WERI-Rb-1 (cell line): ENCODE data around the gene NCEH1.

ENCODE experiments used
- DNase-seq: peaks from one replicate; pipeline ENCODE4 v3.0.0-alpha.2; 2020
- H3K27ac ChIP-seq: fragments of 250-450 bp; sonication (Bioruptor Pico); 2 replicates; pipeline ENCODE4 v1.5.1; 2020; ENCODE audit warnings: mild to moderate bottlenecking, moderate library complexity
- H3K27me3 ChIP-seq: fragments of 250-450 bp; sonication (Bioruptor Pico); 2 replicates; pipeline ENCODE4 v1.5.1; 2021; ENCODE audit warnings: mild to moderate bottlenecking, low read depth, moderate library complexity; ENCODE audit not compliant: insufficient read depth, severe bottlenecking
- H3K36me3 ChIP-seq: fragments of 250-450 bp; sonication (Bioruptor Pico); 2 replicates; pipeline ENCODE4 v1.5.1; 2020; ENCODE audit warnings: mild to moderate bottlenecking, moderate library complexity
- H3K4me3 ChIP-seq: 2 replicates; pipeline ENCODE4 v1.5.1; 2011; ENCODE audit warnings: low read depth, mild to moderate bottlenecking, control low read depth, low read length
- H3K9me3 ChIP-seq: fragments of 250-450 bp; sonication (Bioruptor Pico); 2 replicates; pipeline ENCODE4 v1.5.1; 2021; ENCODE audit warnings: mild to moderate bottlenecking, moderate library complexity; ENCODE audit not compliant: severe bottlenecking
- TF ChIP-seq, protein P1 (sequence below): IDR thresholded peaks from 2 replicates; pipeline ENCODE4 v1.5.1; 2011; ENCODE audit warnings: low read depth, mild to moderate bottlenecking, control low read depth, inconsistent platforms, low read length

The NCEH1 gene

GRCh38 chr3:172646439-172647015 lies 64.3 kb downstream of the NCEH1 start:
- H3K9me3 ChIP-seq = no peaks in the 10 kb centered on the region
- TF ChIP-seq, protein P1, sequence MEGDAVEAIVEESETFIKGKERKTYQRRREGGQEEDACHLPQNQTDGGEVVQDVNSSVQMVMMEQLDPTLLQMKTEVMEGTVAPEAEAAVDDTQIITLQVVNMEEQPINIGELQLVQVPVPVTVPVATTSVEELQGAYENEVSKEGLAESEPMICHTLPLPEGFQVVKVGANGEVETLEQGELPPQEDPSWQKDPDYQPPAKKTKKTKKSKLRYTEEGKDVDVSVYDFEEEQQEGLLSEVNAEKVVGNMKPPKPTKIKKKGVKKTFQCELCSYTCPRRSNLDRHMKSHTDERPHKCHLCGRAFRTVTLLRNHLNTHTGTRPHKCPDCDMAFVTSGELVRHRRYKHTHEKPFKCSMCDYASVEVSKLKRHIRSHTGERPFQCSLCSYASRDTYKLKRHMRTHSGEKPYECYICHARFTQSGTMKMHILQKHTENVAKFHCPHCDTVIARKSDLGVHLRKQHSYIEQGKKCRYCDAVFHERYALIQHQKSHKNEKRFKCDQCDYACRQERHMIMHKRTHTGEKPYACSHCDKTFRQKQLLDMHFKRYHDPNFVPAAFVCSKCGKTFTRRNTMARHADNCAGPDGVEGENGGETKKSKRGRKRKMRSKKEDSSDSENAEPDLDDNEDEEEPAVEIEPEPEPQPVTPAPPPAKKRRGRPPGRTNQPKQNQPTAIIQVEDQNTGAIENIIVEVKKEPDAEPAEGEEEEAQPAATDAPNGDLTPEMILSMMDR = no peak

DNA sequence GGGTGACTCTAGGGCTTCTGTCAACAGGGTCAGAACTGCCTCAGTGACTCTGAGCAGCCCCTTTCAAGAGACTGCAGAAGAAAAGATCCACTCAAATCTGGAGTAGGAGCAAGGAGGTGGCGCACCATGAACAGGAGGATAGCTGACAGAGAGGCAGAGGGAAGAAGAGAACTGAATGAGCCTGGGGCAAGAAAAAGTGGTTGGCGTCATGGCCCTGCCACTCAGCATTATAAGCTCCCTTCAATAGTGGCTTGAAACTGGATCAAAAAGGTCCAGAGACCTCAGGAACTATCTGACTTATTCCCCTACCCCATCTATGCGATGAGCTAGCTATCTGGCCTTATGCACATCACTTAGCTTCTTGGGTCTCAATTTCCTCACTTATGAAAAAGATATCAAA lies 66.6 kb downstream of the NCEH1 start:
- TF ChIP-seq, protein P1 = no peak

More at GRCh38 chr3:172646439-172647015, 64.3 kb downstream of the NCEH1 start:
- no peaks in the 10 kb centered on the region for H3K36me3 ChIP-seq
- H3K27ac ChIP-seq = no peak overlapping the region
- no peak overlapping the region for H3K4me3 ChIP-seq
- H3K27me3 ChIP-seq = no peaks in the 10 kb centered on the region
- DNase-seq = no peak

GRCh38 chr3:172643506-172644179 lies 67.2 kb downstream of the NCEH1 start:
- H3K36me3 ChIP-seq = no peaks in the 10 kb centered on the region

More for the DNA sequence above, 66.6 kb downstream of the NCEH1 start:
- no peak for DNase-seq
- Histone ChIP-seq H3K9me3 (no peaks in the 10 kb centered on the region), H3K4me3 (no peak overlapping the region), H3K27me3 (no peaks in the 10 kb centered on the region), H3K36me3 (no peaks in the 10 kb centered on the region), H3K27ac (no peak overlapping the region)

GRCh38 chr3:172641291-172641690 lies 69.6 kb downstream of the NCEH1 start:
- Histone ChIP-seq H3K36me3 (no peaks in the 10 kb centered on the region), H3K9me3 (no peaks in the 10 kb centered on the region), H3K27me3 (no peaks in the 10 kb centered on the region), H3K4me3 (no peak overlapping the region), H3K27ac (no peak overlapping the region)
- TF ChIP-seq, protein P1 = no peak
- no peak for DNase-seq

More at GRCh38 chr3:172643506-172644179, 67.2 kb downstream of the NCEH1 start:
- TF ChIP-seq, protein P1 = no peak
- Histone ChIP-seq H3K4me3 (no peak overlapping the region), H3K27ac (no peak overlapping the region), H3K9me3 (no peaks in the 10 kb centered on the region), H3K27me3 (no peaks in the 10 kb centered on the region)
- DNase-seq = no peak

- H3K27me3 ChIP-seq = no peaks in the 10 kb centered on the region
- no peaks in the 10 kb centered on the region for H3K36me3 ChIP-seq
- H3K4me3 ChIP-seq = no peak overlapping the region
- no peaks in the 10 kb centered on the region for H3K9me3 ChIP-seq
- TF ChIP-seq, protein P1 = no peak
- no peak overlapping the region for H3K27ac ChIP-seq
- DNase-seq = no peak
Measured at GRCh38 chr3:172640751-172641150, 70.1 kb downstream of the NCEH1 start.

DNA sequence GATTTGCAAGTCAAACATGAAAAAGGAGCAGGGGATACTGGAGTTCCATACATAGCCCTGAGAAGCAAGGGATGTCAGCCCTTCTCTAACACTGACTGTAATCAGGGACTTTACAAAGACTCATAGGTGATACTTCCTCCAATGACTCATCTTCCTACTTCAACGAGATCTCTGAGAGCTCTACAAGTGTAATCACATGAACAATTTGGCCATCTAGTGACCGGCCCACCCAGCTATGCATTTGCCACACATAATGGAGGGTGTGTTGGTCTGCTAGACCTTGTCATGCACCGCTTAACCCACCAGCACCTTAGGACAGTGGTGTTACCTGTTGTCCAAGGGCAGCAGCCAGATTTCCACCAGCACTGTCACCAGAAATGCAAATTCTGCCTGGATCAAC lies 75.3 kb downstream of the NCEH1 start:
- TF ChIP-seq, protein P1 = no peak
- no peak overlapping the region for H3K4me3 ChIP-seq
- H3K36me3 ChIP-seq = no peaks in the 10 kb centered on the region
- H3K27me3 ChIP-seq = no peaks in the 10 kb centered on the region
- no peak for DNase-seq
- no peaks in the 10 kb centered on the region for H3K9me3 ChIP-seq
- no peak overlapping the region for H3K27ac ChIP-seq
